A673 (cell line): ENCODE results near the gene IL1RAPL1.

Experiments used
- CTCF ChIP-seq: fragments of 300-800, 200-600 bp; sonication (generic); conservative IDR thresholded peaks from 2 replicates; pipeline ENCODE4 v1.5.1; 2017; ENCODE audit warnings: low read depth, mild to moderate bottlenecking, antibody characterized with exemption, low read length, moderate library complexity, mixed read lengths
- EZH2 ChIP-seq: fragments of 200-600 bp; sonication (generic); IDR thresholded peaks from 2 replicates; pipeline ENCODE4 v1.6.1; 2017; ENCODE audit warnings: borderline replicate concordance, low read depth, mild to moderate bottlenecking, mixed read lengths, antibody characterized with exemption, low read length; ENCODE audit not compliant: poor library complexity, severe bottlenecking

- TF ChIP-seq CTCF (no peak), EZH2 (no peak)
Observed at GRCh38 chrX:29604381-29604780, 1017.1 kb downstream of the IL1RAPL1 start.
